GM12865 (cell line): ENCODE data around the gene INSIG1.

Source experiments
- DNase-seq: peaks from one replicate; pipeline ENCODE4 v3.0.0; 2010; ENCODE audit warnings: low read depth
- H3K4me3 ChIP-seq: 2 replicates; pipeline ENCODE4 v1.5.1; 2011; ENCODE audit warnings: mild to moderate bottlenecking, low read depth, low read length, control low read depth
- TF ChIP-seq, protein P1 (sequence below): IDR thresholded peaks from 2 replicates; pipeline ENCODE4 v1.5.1; 2011; ENCODE audit warnings: low read length, control low read depth, low read depth, inconsistent platforms; ENCODE audit not compliant: insufficient read depth; ENCODE audit errors: missing control alignments

Gene INSIG1

DNA sequence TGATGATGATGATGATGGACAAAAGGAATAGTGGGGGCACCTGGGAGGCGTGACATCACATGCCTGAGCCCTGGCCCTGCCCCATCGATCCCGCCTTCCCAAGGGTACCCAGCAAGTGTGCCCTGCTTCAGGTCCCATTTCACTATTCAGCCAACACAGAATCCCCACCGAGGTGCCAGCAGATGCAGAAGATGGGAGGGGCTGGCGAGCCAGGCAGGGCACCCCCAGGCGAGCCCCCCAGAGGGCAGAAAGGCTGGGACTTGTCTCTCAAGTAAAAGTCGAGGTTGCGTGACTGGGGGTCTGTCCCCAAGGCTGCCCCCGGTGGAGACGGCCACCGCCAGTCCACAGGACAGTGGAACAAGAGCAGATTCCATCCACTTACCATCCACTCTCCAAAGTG, 57.5 kb downstream of the INSIG1 start:
- TF ChIP-seq, protein P1, sequence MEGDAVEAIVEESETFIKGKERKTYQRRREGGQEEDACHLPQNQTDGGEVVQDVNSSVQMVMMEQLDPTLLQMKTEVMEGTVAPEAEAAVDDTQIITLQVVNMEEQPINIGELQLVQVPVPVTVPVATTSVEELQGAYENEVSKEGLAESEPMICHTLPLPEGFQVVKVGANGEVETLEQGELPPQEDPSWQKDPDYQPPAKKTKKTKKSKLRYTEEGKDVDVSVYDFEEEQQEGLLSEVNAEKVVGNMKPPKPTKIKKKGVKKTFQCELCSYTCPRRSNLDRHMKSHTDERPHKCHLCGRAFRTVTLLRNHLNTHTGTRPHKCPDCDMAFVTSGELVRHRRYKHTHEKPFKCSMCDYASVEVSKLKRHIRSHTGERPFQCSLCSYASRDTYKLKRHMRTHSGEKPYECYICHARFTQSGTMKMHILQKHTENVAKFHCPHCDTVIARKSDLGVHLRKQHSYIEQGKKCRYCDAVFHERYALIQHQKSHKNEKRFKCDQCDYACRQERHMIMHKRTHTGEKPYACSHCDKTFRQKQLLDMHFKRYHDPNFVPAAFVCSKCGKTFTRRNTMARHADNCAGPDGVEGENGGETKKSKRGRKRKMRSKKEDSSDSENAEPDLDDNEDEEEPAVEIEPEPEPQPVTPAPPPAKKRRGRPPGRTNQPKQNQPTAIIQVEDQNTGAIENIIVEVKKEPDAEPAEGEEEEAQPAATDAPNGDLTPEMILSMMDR: no peak
- no peak for DNase-seq

DNA sequence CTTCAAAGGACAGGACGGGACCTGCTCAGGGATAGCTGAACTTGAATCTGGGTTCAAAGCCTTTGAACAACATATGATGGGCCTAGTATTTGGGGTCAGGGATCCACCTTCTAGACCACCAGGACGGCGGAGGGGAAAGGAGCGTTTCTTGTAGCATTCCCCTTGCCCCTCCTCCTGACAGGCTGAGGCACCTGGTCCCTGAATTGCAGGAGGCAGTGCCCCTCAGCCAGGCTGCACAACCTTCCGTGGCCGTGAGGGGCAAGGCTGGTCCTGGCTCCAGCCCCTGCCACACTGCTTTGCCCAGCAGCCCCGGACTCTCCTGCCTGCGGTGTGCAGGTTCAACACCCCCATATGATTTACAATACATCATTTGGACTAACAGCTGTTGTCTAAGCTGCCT, 58.1 kb downstream of the INSIG1 start:
- no peak overlapping the region for H3K4me3 ChIP-seq
- TF ChIP-seq, protein P1: no peak
- DNase-seq: no peak

More for the DNA sequence above, 57.5 kb downstream of the INSIG1 start:
- no peak overlapping the region for H3K4me3 ChIP-seq

DNA sequence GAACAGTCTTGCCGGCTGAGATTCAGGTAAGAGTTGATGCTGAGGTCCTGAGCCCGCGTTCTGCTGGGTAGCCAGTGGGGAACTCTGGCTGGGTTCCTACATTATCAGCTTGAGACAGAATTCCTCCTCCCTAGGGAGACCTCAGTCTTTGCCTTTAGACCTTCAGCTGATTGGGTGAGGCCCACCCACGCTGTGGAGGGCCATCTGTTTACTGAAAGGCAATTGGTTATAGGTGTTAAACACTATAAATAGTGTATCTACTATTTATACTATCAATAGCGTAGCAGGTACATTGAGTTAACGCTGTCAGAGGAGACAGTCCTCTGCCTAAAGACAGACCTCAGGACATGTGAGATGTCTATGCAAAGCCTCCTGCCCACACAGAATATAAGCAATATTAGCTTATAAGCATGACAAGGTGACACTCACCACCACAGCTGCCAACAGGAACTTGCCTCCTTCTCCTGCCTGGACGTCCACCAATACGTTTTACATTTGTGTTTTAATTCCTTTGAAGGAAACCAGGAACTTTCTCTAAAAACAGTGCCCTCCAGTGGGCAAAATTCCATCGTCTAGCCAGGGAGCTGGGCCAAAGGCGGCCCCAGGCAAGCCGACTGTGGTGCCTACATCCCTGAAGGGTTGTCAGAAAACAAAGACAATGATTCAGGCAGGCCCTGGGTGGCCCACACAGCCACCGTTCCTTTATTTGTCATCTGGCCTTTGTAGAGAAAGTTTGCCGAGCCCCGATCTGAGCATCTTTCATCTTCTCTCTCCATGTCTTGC, 58.8 kb downstream of the INSIG1 start:
- DNase-seq: no peak
- H3K4me3 ChIP-seq: no peak overlapping the region
- TF ChIP-seq, protein P1: peak; percentile 13

DNA sequence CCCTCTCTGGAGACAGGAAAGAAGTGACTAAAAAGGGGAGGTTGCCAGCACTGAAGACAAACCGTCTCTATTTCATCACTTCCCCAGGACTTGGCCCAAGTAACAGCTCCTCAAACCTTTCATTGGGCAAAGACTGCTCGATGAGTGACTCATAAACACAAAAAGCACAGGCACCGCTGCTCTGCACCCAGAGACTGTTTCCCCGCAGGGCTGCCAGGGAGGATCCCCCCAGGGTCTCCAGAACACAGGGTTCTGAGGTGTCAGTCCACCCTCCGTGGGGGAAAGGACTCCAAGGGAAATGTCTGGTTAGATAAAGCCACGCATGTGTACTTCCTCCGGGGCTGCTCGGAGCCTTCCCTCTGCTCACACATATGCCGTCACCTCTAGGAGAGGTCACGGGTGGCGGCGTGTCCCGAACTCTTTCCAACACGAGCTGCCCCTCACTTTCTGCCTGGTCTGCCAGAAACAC, 59.9 kb downstream of the INSIG1 start:
- no peak for DNase-seq
- TF ChIP-seq, protein P1: no peak
- no peak overlapping the region for H3K4me3 ChIP-seq

DNA sequence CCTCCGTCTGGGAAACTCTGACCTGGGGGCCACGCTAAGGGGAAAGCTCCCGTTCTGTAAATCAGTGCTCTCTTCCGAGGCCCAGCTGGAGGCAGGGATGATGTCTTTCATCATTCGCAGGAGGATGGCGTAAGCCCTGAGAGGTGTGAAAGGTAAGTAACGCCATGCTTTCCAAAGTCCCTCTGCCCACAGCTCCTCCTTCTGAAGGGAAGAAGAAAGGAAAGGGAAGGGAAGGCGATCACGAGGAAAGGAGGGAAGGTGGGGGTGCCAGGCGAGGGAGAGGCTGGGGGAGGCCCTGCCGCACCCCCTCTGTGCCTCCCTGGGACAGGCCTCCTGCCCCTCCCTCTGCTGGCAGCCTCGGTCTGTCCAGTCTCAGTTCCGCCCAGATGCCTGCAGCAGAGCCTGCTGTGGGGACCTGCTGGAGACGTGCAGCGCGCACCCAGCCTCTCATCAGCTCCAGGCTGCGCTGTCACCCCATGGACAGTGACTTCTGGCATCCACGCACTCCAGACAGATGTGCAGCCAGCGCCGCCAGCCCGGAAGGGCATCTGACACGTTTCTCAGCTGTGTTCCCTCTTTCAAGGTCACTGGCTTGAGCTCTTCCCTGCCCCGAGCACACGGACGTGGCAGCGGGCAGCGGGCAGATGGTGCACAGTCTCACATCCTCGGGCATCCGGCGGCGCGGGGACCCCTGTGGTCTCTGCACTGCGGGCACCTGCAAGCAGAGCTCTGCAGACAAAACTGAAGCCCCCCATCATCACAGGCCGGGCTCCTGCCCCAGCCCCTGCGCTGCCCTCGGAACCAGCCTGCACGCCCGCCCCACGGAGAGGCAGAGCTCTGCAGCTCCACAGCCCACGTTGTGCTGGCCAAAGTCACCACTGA, 60.6 kb downstream of the INSIG1 start:
- TF ChIP-seq, protein P1: no peak
- DNase-seq: no peak
- no peak overlapping the region for H3K4me3 ChIP-seq

DNA sequence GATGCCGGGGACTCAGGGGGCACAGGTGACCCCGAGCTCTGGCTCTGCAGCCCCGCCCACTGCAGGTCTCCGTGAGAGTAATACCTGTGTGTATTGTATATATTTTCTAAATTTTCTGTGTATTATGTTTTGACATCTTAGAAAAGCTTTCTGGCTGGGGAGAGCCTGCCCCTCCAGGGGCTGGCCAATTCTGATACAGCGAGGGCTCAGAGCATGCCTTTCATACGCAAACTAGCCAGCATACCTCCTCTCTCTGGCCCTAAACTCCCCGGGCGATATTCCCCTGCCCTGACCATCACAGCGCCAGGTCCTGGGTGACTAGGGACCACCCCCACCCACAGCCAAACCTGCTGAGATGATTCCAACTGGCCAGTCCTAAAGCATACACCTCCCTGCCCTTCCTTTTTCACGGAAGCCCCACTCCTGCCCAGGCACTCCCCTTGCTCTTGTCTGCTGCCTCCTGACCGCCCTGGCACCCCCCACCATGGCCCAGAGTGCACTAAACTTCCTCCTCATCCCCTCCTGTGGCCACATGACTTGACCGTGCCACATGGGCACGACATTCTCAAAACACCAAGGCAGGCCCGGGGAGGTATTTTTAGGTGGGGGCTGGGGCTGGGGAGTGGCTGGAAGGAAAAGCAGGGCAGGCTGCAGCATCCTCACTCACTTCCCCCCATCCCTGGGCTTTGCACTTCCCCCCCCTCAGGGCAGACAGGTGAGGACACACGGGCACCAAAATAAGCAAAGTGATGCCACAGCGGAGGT, 61.5 kb downstream of the INSIG1 start:
- TF ChIP-seq, protein P1: no peak
- H3K4me3 ChIP-seq: no peak overlapping the region
- no peak for DNase-seq
